WTC11 (cell line): ENCODE measurements around the gene INAFM2.

Source experiments
- CTCF ChIP-seq: fragments of 200-600 bp; IDR thresholded peaks from 2 replicates; pipeline ENCODE4 v1.8.0; 2022; ENCODE audit warnings: antibody characterized with exemption
- JUN ChIP-seq: sonication (generic); formaldehyde crosslinking; IDR thresholded peaks from 2 replicates; pipeline ENCODE4 v1.8.0; 2023; ENCODE audit warnings: mild to moderate bottlenecking, missing genetic modification reagents
- MYBL2 ChIP-seq: sonication (generic); formaldehyde crosslinking; IDR thresholded peaks from 2 replicates; pipeline ENCODE4 v1.8.1; 2023; ENCODE audit warnings: mild to moderate bottlenecking, moderate library complexity, missing genetic modification reagents
- NR2C2 ChIP-seq: sonication (generic); formaldehyde crosslinking; IDR thresholded peaks from 2 replicates; pipeline ENCODE4 v1.8.0; 2022; ENCODE audit warnings: mild to moderate bottlenecking, missing genetic modification reagents
- SP1 ChIP-seq: sonication (generic); formaldehyde crosslinking; conservative IDR thresholded peaks from 2 replicates; pipeline ENCODE4 v1.8.1; 2022; ENCODE audit warnings: missing genetic modification reagents
- TEAD4 ChIP-seq: sonication (generic); formaldehyde crosslinking; IDR thresholded peaks from 2 replicates; pipeline ENCODE4 v1.8.0; 2022; ENCODE audit warnings: mild to moderate bottlenecking, missing genetic modification reagents
- TP53 ChIP-seq: sonication (generic); formaldehyde crosslinking; IDR thresholded peaks from 2 replicates; pipeline ENCODE4 v1.8.1; 2023; ENCODE audit warnings: mild to moderate bottlenecking, missing genetic modification reagents
- ZNF121 ChIP-seq: sonication (generic); formaldehyde crosslinking; IDR thresholded peaks from 2 replicates; pipeline ENCODE4 v1.8.0; 2023; ENCODE audit warnings: missing genetic modification reagents
- TF ChIP-seq, protein P1 (sequence below): sonication (generic); formaldehyde crosslinking; IDR thresholded peaks from 2 replicates; pipeline ENCODE4 v1.8.0; 2022; ENCODE audit warnings: mild to moderate bottlenecking, missing genetic modification reagents
- TF ChIP-seq, protein P2 (sequence below): sonication (generic); formaldehyde crosslinking; IDR thresholded peaks from 2 replicates; pipeline ENCODE4 v1.8.1; 2023; ENCODE audit warnings: mild to moderate bottlenecking, missing genetic modification reagents, borderline replicate concordance
- TF ChIP-seq, protein P3 (sequence below): fragments of 250-450 bp; sonication (Bioruptor Pico); IDR thresholded peaks from 2 replicates; pipeline ENCODE4 v2.1.2; 2022; ENCODE audit warnings: mild to moderate bottlenecking, moderate library complexity

DNA sequence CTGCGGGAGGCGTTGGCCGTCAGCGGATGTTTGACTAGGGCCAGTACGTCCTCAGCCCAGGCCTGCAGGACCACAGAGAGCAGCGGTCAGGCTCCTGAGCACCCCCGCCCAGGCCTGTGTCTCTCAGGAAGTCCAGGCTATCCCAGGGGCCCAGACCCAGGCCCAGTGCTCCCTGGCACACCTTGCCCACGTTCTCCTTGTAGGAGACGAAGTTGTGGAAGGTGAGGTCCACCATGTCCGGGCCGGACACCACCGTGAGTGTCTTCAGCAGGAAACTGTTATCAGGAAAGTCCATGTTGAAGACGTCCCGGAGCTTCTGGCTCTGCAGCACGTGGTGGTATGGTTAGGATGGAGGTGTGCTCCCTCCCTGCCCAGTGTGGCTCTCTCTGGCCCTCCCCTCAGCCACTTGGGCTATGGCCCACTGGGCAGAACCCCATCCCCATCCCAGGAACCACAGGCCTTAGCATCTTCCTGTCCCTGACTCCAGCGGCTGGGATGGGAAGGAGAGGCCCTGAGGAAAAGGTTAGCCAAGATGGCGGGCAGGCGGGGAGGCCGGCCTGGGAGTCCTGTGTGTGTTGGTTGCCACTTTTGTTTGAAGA, 21.1 kb upstream of the INAFM2 start:
- TF ChIP-seq, protein P1, sequence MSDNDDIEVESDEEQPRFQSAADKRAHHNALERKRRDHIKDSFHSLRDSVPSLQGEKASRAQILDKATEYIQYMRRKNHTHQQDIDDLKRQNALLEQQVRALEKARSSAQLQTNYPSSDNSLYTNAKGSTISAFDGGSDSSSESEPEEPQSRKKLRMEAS (CRISPR knock-in tag): no peak
- TF ChIP-seq CTCF (no peak), NR2C2 (no peak), TEAD4 (CRISPR knock-in tag) (no peak), SP1 (CRISPR knock-in tag) (no peak), ZNF121 (CRISPR knock-in tag) (no peak), TP53 (no peak), MYBL2 (CRISPR knock-in tag) (no peak), JUN (no peak)
- TF ChIP-seq, protein P2, sequence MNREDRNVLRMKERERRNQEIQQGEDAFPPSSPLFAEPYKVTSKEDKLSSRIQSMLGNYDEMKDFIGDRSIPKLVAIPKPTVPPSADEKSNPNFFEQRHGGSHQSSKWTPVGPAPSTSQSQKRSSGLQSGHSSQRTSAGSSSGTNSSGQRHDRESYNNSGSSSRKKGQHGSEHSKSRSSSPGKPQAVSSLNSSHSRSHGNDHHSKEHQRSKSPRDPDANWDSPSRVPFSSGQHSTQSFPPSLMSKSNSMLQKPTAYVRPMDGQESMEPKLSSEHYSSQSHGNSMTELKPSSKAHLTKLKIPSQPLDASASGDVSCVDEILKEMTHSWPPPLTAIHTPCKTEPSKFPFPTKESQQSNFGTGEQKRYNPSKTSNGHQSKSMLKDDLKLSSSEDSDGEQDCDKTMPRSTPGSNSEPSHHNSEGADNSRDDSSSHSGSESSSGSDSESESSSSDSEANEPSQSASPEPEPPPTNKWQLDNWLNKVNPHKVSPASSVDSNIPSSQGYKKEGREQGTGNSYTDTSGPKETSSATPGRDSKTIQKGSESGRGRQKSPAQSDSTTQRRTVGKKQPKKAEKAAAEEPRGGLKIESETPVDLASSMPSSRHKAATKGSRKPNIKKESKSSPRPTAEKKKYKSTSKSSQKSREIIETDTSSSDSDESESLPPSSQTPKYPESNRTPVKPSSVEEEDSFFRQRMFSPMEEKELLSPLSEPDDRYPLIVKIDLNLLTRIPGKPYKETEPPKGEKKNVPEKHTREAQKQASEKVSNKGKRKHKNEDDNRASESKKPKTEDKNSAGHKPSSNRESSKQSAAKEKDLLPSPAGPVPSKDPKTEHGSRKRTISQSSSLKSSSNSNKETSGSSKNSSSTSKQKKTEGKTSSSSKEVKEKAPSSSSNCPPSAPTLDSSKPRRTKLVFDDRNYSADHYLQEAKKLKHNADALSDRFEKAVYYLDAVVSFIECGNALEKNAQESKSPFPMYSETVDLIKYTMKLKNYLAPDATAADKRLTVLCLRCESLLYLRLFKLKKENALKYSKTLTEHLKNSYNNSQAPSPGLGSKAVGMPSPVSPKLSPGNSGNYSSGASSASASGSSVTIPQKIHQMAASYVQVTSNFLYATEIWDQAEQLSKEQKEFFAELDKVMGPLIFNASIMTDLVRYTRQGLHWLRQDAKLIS (CRISPR knock-in tag): no peak
- TF ChIP-seq, protein P3, sequence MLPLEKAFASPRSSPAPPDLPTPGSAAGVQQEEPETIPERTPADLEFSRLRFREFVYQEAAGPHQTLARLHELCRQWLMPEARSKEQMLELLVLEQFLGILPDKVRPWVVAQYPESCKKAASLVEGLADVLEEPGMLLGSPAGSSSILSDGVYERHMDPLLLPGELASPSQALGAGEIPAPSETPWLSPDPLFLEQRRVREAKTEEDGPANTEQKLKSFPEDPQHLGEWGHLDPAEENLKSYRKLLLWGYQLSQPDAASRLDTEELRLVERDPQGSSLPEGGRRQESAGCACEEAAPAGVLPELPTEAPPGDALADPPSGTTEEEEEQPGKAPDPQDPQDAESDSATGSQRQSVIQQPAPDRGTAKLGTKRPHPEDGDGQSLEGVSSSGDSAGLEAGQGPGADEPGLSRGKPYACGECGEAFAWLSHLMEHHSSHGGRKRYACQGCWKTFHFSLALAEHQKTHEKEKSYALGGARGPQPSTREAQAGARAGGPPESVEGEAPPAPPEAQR (CRISPR knock-in tag): no peak
